ENCODE data around the gene MYO1D. TPM values are rescaled to one million over a fixed set of nuclear protein-coding genes. Genes with fewer than 3 reads are reported as not detected.

MYO1D gene
- total RNA-seq, 1 experiment from 2014 or later = 35.7 TPM

GRCh38 chr17:32489320-32490100, 387.4 kb downstream of the MYO1D start:
- no peaks in the 10 kb centered on the region for H4K20me1 ChIP-seq (ENCODE audit: insufficient read depth)
- TF ChIP-seq CTCF (IDR thresholded peaks at IDR 0.05 in 2 of 3, conservative IDR thresholded peaks at IDR 0.05 in 1 of 3; ENCODE audit: borderline replicate concordance in 1 of 3, insufficient read depth in 1 of 3, low read depth in 2 of 3, low read length in 2 of 3) (no peak), ELF1 (IDR thresholded peaks at IDR 0.05; ENCODE audit: borderline replicate concordance, low read depth) (no peak), EZH2phosphoT487 (IDR thresholded peaks at IDR 0.05; ENCODE audit: borderline replicate concordance) (no peak), SP1 (IDR thresholded peaks at IDR 0.05; ENCODE audit: low read depth) (no peak), RAD21 (IDR thresholded peaks at IDR 0.05; ENCODE audit: low read depth) (no peak), ZFX (IDR thresholded peaks at IDR 0.05) (no peak), ZBTB33 (IDR thresholded peaks at IDR 0.05; ENCODE audit: extremely low read depth, insufficient replicate concordance, low read length) (no peak), EZH2 (IDR thresholded peaks at IDR 0.05) (no peak), ZNF274 (IDR thresholded peaks at IDR 0.05; ENCODE audit: low read depth, low read length) (no peak), POLR2A (IDR thresholded peaks at IDR 0.05; ENCODE audit: borderline replicate concordance, extremely low read depth, insufficient read depth, insufficient read length) (no peak), POLR2AphosphoS5 (IDR thresholded peaks at IDR 0.05; ENCODE audit: low read depth, low read length) (no peak), JUND (IDR thresholded peaks at IDR 0.05) (no peak)
- H3K27ac ChIP-seq (ENCODE audit: low read depth, low read length) = no peak overlapping the region
- CTCF ChIA-PET = no interaction called here
- no peaks in the 10 kb centered on the region for H3K9me3 ChIP-seq (ENCODE audit: control insufficient read depth in 1 of 2, insufficient read depth in 1 of 2, low read depth in 1 of 2, low read length in 2 of 2)
- no peaks in the 10 kb centered on the region for H3K79me2 ChIP-seq (ENCODE audit: insufficient read depth, low read length)
- no peak overlapping the region for H3K9ac ChIP-seq (ENCODE audit: low read length)
- BruUV-seq (replicated peaks) = TSS peak; percentile 37
- H3K4me2 ChIP-seq (ENCODE audit: low read length) = no peak overlapping the region
- H3K27me3 ChIP-seq (ENCODE audit: insufficient read depth, low read length) = no peaks in the 10 kb centered on the region
- intact Hi-C loops (cut with micrococcal nuclease) = no loop called here
- no peak for ATAC-seq
- peaks cover 15 to 33% of the 10 kb centered on the region in 2 experiments for H3K4me1 ChIP-seq (ENCODE audit: control insufficient read depth in 1 of 2, insufficient read depth in 2 of 2, low read length in 2 of 2)
- no peaks in the 10 kb centered on the region for H3K9me2 ChIP-seq (ENCODE audit: insufficient read depth)
- H2AFZ ChIP-seq (ENCODE audit: low read depth, low read length, poor library complexity, severe bottlenecking) = no peak overlapping the region
- H3K4me3 ChIP-seq (replicated peaks in 1 of 2; ENCODE audit: low read depth in 1 of 2, low read length in 2 of 2) = no peak overlapping the region
- DNase-seq (ENCODE audit: low read depth, low spot score) = no peak
- no peaks in the 10 kb centered on the region; a peak in 1 of 4 replicates for H3K36me3 ChIP-seq (ENCODE audit: control insufficient read depth in 1 of 2, insufficient read depth in 2 of 2, low read length in 2 of 2)
- RAD21 ChIA-PET (ENCODE audit: low non-redundant PET in 1 of 2, low total read pairs in 2 of 2, uncharacterized antibody in 2 of 2, unreplicated experiment in 2 of 2) = no interaction called here
- POLR2A ChIA-PET = no interaction called here

Measured in HCT116 (cell line).